GM10248 (cell line): ENCODE results near the gene HPSE2.

Source experiments
- CTCF ChIA-PET: fragments of 300-600 bp; sonication (Branson Sonifier 250); formaldehyde crosslinking; extraction: SDS; loops from one replicate; lab custom pipeline; 2021; ENCODE audit warnings: antibody characterized with exemption; lab: Yijun Ruan, JAX
- POLR2A ChIA-PET: fragments of 350-650 bp; sonication (Branson Sonifier 250); formaldehyde crosslinking; extraction: SDS; loops from one replicate; lab custom pipeline; 2020; ENCODE audit warnings: antibody characterized with exemption; lab: Yijun Ruan, JAX
- DNase-seq: peaks from one replicate; pipeline ENCODE4 v3.0.0; 2012; ENCODE audit errors: extremely low spot score
- CTCF ChIP-seq: IDR thresholded peaks from 2 replicates; pipeline ENCODE4 v1.5.1; 2012; ENCODE audit warnings: mild to moderate bottlenecking, low read depth; ENCODE audit errors: extremely low read depth, missing control alignments, control extremely low read depth

HPSE2 gene

GRCh38 chr10:98457721-98458120 lies 777.9 kb downstream of the HPSE2 start:
- no peak for TF ChIP-seq CTCF
- POLR2A ChIA-PET: interaction anchor here (1.2 kb wide), 1 partner anchor 12 kb away, joined by 3 read pairs; no protein-coding TSS in a partner anchor
- CTCF ChIA-PET: interaction anchor here (1.4 to 3.7 kb wide), 2 partner anchors 10 to 32 kb away, joined by 3 to 24 read pairs; no protein-coding TSS in a partner anchor
- DNase-seq: no peak

GRCh38 chr10:98456686-98457482 lies 778.8 kb downstream of the HPSE2 start:
- no peak for DNase-seq
- POLR2A ChIA-PET: no interaction called here
- no peak for TF ChIP-seq CTCF
- CTCF ChIA-PET: interaction anchor here (1.3 to 3.7 kb wide), 3 partner anchors 10 to 31 kb away, joined by 3 to 24 read pairs (median 10); no protein-coding TSS in a partner anchor

- POLR2A ChIA-PET: no interaction called here
- no peak for DNase-seq
- TF ChIP-seq CTCF: no peak
- CTCF ChIA-PET: interaction anchor here (1.3 to 2.3 kb wide), 2 partner anchors 11 to 30 kb away, joined by 3 to 10 read pairs; no protein-coding TSS in a partner anchor
Measured at GRCh38 chr10:98456043-98456570, 779.5 kb downstream of the HPSE2 start.

- TF ChIP-seq CTCF: no peak
- CTCF ChIA-PET: interaction anchor here (1.0 kb wide), 1 partner anchor 28 kb away, joined by 4 read pairs; no protein-coding TSS in a partner anchor
- POLR2A ChIA-PET: no interaction called here
- no peak for DNase-seq
Measured at GRCh38 chr10:98453729-98454128, 781.9 kb downstream of the HPSE2 start.

DNA sequence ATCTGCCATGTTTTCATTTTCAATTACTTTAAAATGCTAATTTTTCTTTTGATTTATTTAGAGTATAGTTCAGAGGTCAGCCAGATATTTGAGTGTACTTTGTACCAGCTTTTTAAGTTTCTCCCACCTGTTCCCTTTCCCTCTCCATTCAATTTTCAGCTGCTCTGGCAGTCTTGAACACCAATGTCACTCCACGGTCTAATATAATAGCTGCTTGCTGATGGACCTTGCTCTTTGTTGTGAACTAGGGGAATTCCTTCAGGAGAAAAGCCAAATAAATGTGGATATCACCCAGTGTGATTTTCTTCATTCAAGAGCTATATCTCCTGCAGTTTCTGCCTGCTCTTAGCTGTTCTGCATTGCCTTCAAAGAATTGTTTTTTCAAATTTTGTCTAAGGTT lies 785.0 kb downstream of the HPSE2 start:
- ChIA-PET CTCF (interaction anchor here (0.7 kb wide), 1 partner anchor 16 kb away, joined by 3 read pairs; no protein-coding TSS in a partner anchor), POLR2A (no interaction called here)
- TF ChIP-seq CTCF: no peak
- DNase-seq: no peak

- DNase-seq: no peak
- POLR2A ChIA-PET: no interaction called here
- CTCF ChIA-PET: no interaction called here
- no peak for TF ChIP-seq CTCF
Measured at GRCh38 chr10:98449287-98449686, 786.4 kb downstream of the HPSE2 start.
